KMS-11 (cell line): ENCODE results near the gene MED13L.

ENCODE experiments used
- H2AFZ ChIP-seq: fragments of 200-600 bp; sonication (generic); 2 replicates; pipeline ENCODE4 v1.6.1; 2016; ENCODE audit warnings: antibody characterized with exemption, mixed run types, low read depth
- H3K27ac ChIP-seq: fragments of 200-600 bp; sonication (generic); 2 replicates; pipeline ENCODE4 v1.6.1; 2016; ENCODE audit warnings: mild to moderate bottlenecking, mixed run types
- H3K27me3 ChIP-seq: fragments of 200-600 bp; sonication (generic); 2 replicates; pipeline ENCODE4 v1.6.1; 2017; ENCODE audit warnings: mild to moderate bottlenecking, low read depth, mixed run types, moderate library complexity; ENCODE audit not compliant: insufficient read depth
- H3K36me3 ChIP-seq: fragments of 200-600 bp; sonication (generic); 2 replicates; pipeline ENCODE4 v1.6.1; 2017; ENCODE audit warnings: mild to moderate bottlenecking, mixed run types; ENCODE audit not compliant: insufficient read depth
- H3K4me1 ChIP-seq: fragments of 200-600 bp; sonication (generic); 2 replicates; pipeline ENCODE4 v1.6.1; 2016; ENCODE audit warnings: mild to moderate bottlenecking, low read depth, mixed run types; ENCODE audit not compliant: poor library complexity, severe bottlenecking
- H3K4me2 ChIP-seq: fragments of 200-600 bp; sonication (generic); 2 replicates; pipeline ENCODE4 v1.7.0; 2016; ENCODE audit warnings: mild to moderate bottlenecking, mixed run types
- H3K4me3 ChIP-seq: fragments of 200-600 bp; sonication (generic); IDR thresholded peaks from 2 replicates; pipeline ENCODE4 v1.6.1; 2017; ENCODE audit warnings: low read depth, low read length, mixed read lengths; ENCODE audit not compliant: insufficient read depth
- H3K79me2 ChIP-seq: fragments of 200-600 bp; sonication (generic); 2 replicates; pipeline ENCODE4 v1.6.1; 2016; ENCODE audit warnings: low read depth, mixed run types; ENCODE audit not compliant: insufficient read depth
- H3K9ac ChIP-seq: fragments of 200-600 bp; sonication (generic); 2 replicates; pipeline ENCODE4 v1.6.1; 2016; ENCODE audit warnings: mild to moderate bottlenecking, mixed run types
- H4K20me1 ChIP-seq: fragments of 200-600 bp; sonication (generic); 2 replicates; pipeline ENCODE4 v1.6.1; 2016; ENCODE audit warnings: mild to moderate bottlenecking, mixed run types; ENCODE audit not compliant: insufficient read depth
- TF ChIP-seq, protein P1 (sequence below): fragments of 200-600 bp; sonication (generic); conservative IDR thresholded peaks from 2 replicates; pipeline ENCODE4 v1.6.1; 2017; ENCODE audit warnings: low read depth, mild to moderate bottlenecking, antibody characterized with exemption, low read length, moderate library complexity, mixed read lengths

The MED13L gene

DNA sequence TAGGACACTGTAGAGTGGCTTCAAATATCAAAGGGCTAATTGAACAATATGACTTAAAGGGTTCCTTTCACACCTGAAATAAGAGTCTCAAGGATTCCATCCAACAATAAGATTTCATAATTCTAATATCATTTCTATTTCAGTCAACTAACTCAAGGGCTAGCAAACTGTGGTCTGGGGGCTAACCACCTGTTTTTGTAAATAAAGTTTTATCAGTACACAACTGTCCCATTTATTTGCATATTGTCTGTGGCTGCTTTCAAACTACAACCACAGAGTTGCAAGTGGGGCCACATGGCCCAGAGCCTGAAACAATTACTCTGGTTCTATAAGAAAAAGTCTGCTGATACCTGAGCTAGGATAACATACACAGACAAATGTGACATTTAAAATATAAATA is 29.1 kb downstream of the MED13L start:
- Histone ChIP-seq H2AFZ (no peak overlapping the region), H3K27me3 (no peaks in the 10 kb centered on the region), H3K4me3 (no peak overlapping the region), H3K4me1 (peaks cover 38% of the 10 kb centered on the region), H3K4me2 (peak overlapping the region; percentile 30), H3K36me3 (no peaks in the 10 kb centered on the region), H3K9ac (no peak overlapping the region), H4K20me1 (peaks cover 16% of the 10 kb centered on the region; the same call in 1 of the 2 replicates), H3K79me2 (peaks cover 93% of the 10 kb centered on the region), H3K27ac (no peak overlapping the region; the same call in 1 of the 2 replicates)
- TF ChIP-seq, protein P1, sequence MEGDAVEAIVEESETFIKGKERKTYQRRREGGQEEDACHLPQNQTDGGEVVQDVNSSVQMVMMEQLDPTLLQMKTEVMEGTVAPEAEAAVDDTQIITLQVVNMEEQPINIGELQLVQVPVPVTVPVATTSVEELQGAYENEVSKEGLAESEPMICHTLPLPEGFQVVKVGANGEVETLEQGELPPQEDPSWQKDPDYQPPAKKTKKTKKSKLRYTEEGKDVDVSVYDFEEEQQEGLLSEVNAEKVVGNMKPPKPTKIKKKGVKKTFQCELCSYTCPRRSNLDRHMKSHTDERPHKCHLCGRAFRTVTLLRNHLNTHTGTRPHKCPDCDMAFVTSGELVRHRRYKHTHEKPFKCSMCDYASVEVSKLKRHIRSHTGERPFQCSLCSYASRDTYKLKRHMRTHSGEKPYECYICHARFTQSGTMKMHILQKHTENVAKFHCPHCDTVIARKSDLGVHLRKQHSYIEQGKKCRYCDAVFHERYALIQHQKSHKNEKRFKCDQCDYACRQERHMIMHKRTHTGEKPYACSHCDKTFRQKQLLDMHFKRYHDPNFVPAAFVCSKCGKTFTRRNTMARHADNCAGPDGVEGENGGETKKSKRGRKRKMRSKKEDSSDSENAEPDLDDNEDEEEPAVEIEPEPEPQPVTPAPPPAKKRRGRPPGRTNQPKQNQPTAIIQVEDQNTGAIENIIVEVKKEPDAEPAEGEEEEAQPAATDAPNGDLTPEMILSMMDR = no peak

DNA sequence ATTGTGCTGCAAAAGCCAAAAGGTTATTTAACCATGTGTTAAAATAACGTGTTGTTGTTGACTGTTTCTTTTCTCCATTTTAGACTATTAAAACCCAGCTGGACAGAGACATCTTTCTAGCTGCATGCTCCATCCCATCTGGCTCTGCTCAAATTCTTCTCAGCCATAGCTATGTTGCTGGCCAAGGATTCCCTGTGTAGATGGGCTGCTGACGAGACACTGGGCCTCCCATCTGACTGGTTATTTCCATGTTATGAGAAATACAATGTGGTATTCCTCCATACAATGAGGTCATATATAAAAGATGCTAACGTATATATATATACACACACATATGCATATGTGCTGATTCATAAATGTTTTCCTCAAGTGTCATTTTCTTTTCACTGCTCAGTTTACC is 30.1 kb downstream of the MED13L start:
- H2AFZ ChIP-seq = no peak overlapping the region
- H3K27ac ChIP-seq = no peak overlapping the region
- peaks cover 38% of the 10 kb centered on the region for H3K4me1 ChIP-seq
- H3K9ac ChIP-seq = no peak overlapping the region
- H4K20me1 ChIP-seq = peaks cover 16% of the 10 kb centered on the region
- H3K4me3 ChIP-seq = no peak overlapping the region
- H3K36me3 ChIP-seq = no peaks in the 10 kb centered on the region
- H3K4me2 ChIP-seq = no peak overlapping the region
- peaks cover 94% of the 10 kb centered on the region for H3K79me2 ChIP-seq
- no peaks in the 10 kb centered on the region for H3K27me3 ChIP-seq
- TF ChIP-seq, protein P1 = no peak

DNA sequence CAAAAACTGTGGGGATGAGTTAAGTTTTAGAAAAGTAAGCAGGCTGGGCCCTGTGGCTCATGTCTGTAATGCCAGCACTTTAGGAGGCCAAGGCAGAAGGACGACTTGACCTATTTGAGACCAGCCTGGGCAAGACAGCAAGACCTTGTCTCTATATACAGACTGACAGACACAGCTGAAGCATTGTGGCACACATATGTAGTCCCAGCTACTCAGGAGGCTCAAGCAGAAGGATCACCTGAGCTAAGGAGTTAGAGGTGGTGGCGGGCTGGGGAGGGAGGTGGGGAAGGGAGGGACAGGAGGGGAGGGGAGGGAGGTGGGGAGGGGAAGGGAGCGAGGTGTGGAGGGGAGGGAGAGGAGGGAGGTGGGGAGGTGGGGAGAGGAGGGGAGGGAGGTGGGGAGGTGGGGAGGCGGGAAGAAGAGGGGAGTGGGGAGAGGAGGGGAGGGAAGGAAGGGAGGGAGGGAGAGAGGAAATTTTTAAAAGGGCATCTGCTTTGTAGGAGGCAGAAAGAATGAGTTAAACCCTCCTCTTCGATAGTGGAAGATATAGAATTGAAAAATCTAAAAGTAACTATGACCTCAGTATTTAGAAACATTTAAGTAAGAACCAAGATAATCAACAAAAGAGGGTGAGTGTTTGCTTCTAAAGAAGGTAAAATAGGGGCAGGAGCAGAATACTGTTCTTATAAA is 30.9 kb downstream of the MED13L start:
- no peak overlapping the region for H3K9ac ChIP-seq
- no peak overlapping the region for H2AFZ ChIP-seq
- no peaks in the 10 kb centered on the region for H3K36me3 ChIP-seq
- H3K4me3 ChIP-seq = no peak overlapping the region
- peaks cover 94% of the 10 kb centered on the region for H3K79me2 ChIP-seq
- no peak overlapping the region for H3K4me2 ChIP-seq
- peaks cover 16% of the 10 kb centered on the region for H4K20me1 ChIP-seq
- H3K27ac ChIP-seq = no peak overlapping the region
- TF ChIP-seq, protein P1 = no peak
- peaks cover 38% of the 10 kb centered on the region for H3K4me1 ChIP-seq
- no peaks in the 10 kb centered on the region for H3K27me3 ChIP-seq

DNA sequence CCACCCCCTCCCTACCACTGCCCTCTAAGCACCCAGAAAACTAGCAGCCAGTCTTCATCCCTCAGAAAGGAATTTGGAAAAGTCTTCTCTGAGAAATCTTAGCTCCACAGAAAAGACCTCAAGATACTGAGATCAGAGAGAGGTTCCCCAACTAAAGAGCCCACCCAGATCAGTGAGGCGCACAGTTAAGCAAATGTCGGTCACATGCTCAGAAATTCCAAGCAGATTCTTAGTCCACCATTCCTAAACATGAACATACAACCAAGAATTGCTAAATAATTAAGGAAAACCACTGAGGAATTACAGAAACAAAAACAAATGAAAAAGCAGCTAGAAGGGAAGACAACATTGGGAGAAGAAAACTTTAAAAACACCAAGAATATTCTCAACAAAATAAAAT is 32.3 kb downstream of the MED13L start:
- Histone ChIP-seq H3K27ac (no peak overlapping the region), H3K4me3 (no peak overlapping the region), H3K79me2 (peaks cover 96% of the 10 kb centered on the region), H3K9ac (no peak overlapping the region), H4K20me1 (peaks cover 16% of the 10 kb centered on the region), H2AFZ (no peak overlapping the region), H3K27me3 (no peaks in the 10 kb centered on the region), H3K4me2 (no peak overlapping the region), H3K36me3 (no peaks in the 10 kb centered on the region), H3K4me1 (peaks cover 38% of the 10 kb centered on the region)
- TF ChIP-seq, protein P1 = no peak
